ENCODE results near the gene EPB41. TPM values are rescaled to one million over a fixed set of nuclear protein-coding genes. Genes with fewer than 3 reads are reported as not detected.
"Not testable (repeated sequence)": the region's sequence is repeated elsewhere in the genome, so short reads cannot be mapped to it uniquely, and the experiment has no call there.

EPB41 gene
- total and polyA plus RNA-seq, 4 donors, result 10.7 to 189 (median 38.1) TPM

DNA sequence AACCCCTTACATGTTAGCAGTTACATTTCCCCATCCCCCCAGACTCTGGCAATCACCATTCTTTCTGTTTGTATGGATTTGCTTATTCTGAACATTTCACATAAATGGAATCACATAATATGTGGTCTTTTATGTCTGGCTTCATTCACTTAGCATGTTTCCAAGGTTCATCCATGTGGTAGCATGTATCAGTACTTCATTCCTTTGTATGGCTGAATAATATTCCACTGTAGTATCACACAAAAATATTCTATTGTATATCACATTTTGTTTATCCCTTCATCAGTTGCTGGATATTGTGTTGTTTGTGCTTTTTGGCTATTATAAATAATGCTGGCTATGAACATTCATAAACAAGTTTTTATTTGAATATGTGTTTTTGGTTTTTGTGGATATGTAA, 22.2 kb downstream of the EPB41 start (continued):
- TF ChIP-seq GABPA (IDR thresholded peaks at IDR 0.05 in 1 of 2, conservative IDR thresholded peaks at IDR 0.05 in 1 of 2), result no peak
- TF ChIP-seq TAF1 (conservative IDR thresholded peaks at IDR 0.05), result no peak

DNA sequence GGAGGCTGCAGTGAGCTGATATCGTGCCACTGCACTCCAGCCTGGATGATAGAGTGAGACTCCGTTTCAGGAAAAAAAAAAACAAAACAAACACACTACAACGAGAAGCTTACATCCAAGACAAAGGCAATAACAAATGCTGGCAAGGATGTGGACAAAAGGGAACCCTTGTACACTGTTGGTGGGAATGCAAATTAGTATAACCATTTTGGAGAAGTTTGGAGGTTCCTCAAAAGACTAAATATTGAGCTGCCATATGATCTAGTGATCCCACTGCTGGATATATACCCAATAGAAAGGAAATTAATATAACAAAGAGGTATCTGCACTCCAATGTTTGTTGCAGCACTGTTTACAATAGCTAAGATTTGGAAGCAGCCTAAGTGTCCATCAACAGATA, 29.2 kb downstream of the EPB41 start:
- H3K27me3 ChIP-seq (ENCODE audit: control insufficient read depth in 4 of 4, insufficient read depth in 4 of 4, low read length in 3 of 4); H3K4me3 ChIP-seq (ENCODE audit: low read depth in 1 of 3, low read length in 3 of 3); H3K9me3 ChIP-seq (ENCODE audit: control insufficient read depth in 4 of 4, low read length in 3 of 4); H3K9ac ChIP-seq (ENCODE audit: low read depth in 1 of 2, low read length in 2 of 2); H3K27ac ChIP-seq (ENCODE audit: low read depth in 1 of 2, low read length in 2 of 2); H3K4me1 ChIP-seq (ENCODE audit: control insufficient read depth in 4 of 4, insufficient read depth in 4 of 4, low read length in 3 of 4); DNase-seq (ENCODE audit: low spot score); H3K36me3 ChIP-seq (ENCODE audit: control insufficient read depth in 4 of 4, insufficient read depth in 3 of 4, low read depth in 1 of 4, low read length in 3 of 4): not testable (repeated sequence)
- WGBS, result 86% methylated on average over 3 of the region's 3 CpGs

- Histone ChIP-seq H3K4me1 (ENCODE audit: control insufficient read depth in 4 of 4, insufficient read depth in 4 of 4, low read length in 3 of 4) (no peaks in the 10 kb centered on the region), H3K27ac (ENCODE audit: low read depth in 1 of 2, low read length in 2 of 2) (no peak overlapping the region), H3K9ac (ENCODE audit: low read depth in 1 of 2, low read length in 2 of 2) (no peak overlapping the region), H3K4me3 (ENCODE audit: low read depth in 1 of 3, low read length in 3 of 3) (no peak overlapping the region), H3K36me3 (ENCODE audit: control insufficient read depth in 4 of 4, insufficient read depth in 3 of 4, low read depth in 1 of 4, low read length in 3 of 4) (no peaks in the 10 kb centered on the region), H3K9me3 (ENCODE audit: control insufficient read depth in 4 of 4, low read length in 3 of 4) (no peaks in the 10 kb centered on the region), H3K27me3 (ENCODE audit: control insufficient read depth in 4 of 4, insufficient read depth in 4 of 4, low read length in 3 of 4) (no peaks in the 10 kb centered on the region)
- no peak for DNase-seq (ENCODE audit: low spot score)
- no peak for TF ChIP-seq ZBTB33 (IDR thresholded peaks at IDR 0.05)
- no peak for TF ChIP-seq FOXA1 (IDR thresholded peaks at IDR 0.05)
- no peak for TF ChIP-seq SP1 (IDR thresholded peaks at IDR 0.05)
- no peak for TF ChIP-seq NR2F2 (IDR thresholded peaks at IDR 0.05)
- TF ChIP-seq, protein P1, sequence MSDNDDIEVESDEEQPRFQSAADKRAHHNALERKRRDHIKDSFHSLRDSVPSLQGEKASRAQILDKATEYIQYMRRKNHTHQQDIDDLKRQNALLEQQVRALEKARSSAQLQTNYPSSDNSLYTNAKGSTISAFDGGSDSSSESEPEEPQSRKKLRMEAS (IDR thresholded peaks at IDR 0.05), result no peak
- no peak for TF ChIP-seq FOXA2 (IDR thresholded peaks at IDR 0.05)
- TF ChIP-seq EGR1 (IDR thresholded peaks at IDR 0.05; ENCODE audit: low read depth in 2 of 2), result no peak
- TF ChIP-seq TAF1 (conservative IDR thresholded peaks at IDR 0.05), result no peak
- TF ChIP-seq HNF4G (IDR thresholded peaks at IDR 0.05), result no peak
- no peak for TF ChIP-seq GABPA (IDR thresholded peaks at IDR 0.05 in 1 of 2, conservative IDR thresholded peaks at IDR 0.05 in 1 of 2)
- TF ChIP-seq RAD21 (IDR thresholded peaks at IDR 0.05), result no peak
- TF ChIP-seq REST (IDR thresholded peaks at IDR 0.05), result no peak
- TF ChIP-seq, protein P2, sequence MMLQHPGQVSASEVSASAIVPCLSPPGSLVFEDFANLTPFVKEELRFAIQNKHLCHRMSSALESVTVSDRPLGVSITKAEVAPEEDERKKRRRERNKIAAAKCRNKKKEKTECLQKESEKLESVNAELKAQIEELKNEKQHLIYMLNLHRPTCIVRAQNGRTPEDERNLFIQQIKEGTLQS (IDR thresholded peaks at IDR 0.05), result no peak
- TF ChIP-seq RXRA (IDR thresholded peaks at IDR 0.05), result no peak
- no peak for TF ChIP-seq YY1 (IDR thresholded peaks at IDR 0.05)
- TF ChIP-seq HNF4A (conservative IDR thresholded peaks at IDR 0.05), result no peak
- TF ChIP-seq JUND (IDR thresholded peaks at IDR 0.05), result no peak
- no peak for TF ChIP-seq CTCF (IDR thresholded peaks at IDR 0.05; ENCODE audit: low read depth, low read length, missing input control)
- 82% methylated on average over 1 of the region's 1 CpG for WGBS
Observed at GRCh38 chr1:28950006-28950405, 35.6 kb downstream of the EPB41 start.

All from liver (tissue), 9 donors.